ENCODE measurements around the gene TLX3. TPM values are rescaled to one million over a fixed set of nuclear protein-coding genes. Genes with fewer than 3 reads are reported as not detected.

The TLX3 gene
- total and polyA plus RNA-seq, 2 of the 8 experiments (the other 6 are each of a cell fraction or from before 2014, with no cell fraction given) = not detected

DNA sequence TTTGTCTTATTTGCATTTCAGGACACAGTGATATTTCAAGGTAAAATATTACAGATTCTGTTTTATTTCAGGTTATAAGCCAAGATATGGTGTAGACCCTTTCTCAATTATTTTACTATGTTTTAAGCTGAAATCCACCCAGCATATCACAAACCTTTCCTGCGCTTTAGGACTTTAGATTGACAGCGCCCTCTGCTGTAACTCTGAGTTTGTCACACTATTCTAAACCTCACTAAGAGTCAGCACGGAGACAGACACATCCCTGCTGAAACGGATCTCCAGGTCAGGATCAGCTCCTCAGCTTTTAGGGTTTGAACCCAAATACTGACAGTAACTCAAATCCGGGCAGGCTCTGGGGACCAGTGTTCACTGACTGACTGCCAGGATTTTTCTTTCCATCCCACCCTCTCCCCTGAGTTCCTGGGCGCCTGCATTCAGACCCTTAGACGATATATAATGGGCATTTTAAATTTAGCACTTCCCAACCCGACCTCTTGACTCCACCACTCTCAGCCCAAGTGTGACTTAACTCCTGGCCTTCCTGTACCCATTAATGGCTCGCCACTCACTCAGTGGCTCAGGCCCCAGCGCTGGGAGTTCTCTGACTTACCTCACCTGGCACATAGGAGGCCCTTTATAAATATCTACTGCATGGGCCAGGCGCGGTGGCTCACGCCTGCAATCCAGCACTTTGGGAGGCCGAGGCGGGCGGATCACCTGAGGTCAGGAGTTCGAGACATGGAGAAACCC, 33.5 kb downstream of the TLX3 start:
- Histone ChIP-seq H3K4me3 (ENCODE audit: extremely low read depth in 1 of 4, insufficient read depth in 2 of 4, low read depth in 3 of 4, low read length in 4 of 4) (no peak overlapping the region), H3K27ac (ENCODE audit: low read depth, low read length) (no peak overlapping the region), H4K8ac (ENCODE audit: extremely low read depth, insufficient read depth, low read length) (no peak overlapping the region; the same call in 1 of the 2 replicates), H3K56ac (replicated peaks; ENCODE audit: insufficient read length, low read depth, low read length) (no peak overlapping the region), H2AK5ac (ENCODE audit: low read depth, low read length) (no peak overlapping the region), H3K18ac (ENCODE audit: extremely low read depth, low read length) (no peak overlapping the region), H3K4me1 (replicated peaks in 1 of 4; ENCODE audit: control insufficient read depth in 3 of 4, insufficient read depth in 4 of 4, low read length in 3 of 4) (no peaks in the 10 kb centered on the region), H3K23me2 (ENCODE audit: low read depth, low read length) (no peaks in the 10 kb centered on the region), H3K36me3 (ENCODE audit: control insufficient read depth in 2 of 4, insufficient read depth in 4 of 4, low read length in 3 of 4) (no peaks in the 10 kb centered on the region), H3K4ac (replicated peaks; ENCODE audit: insufficient read length, low read depth, low read length) (no peak overlapping the region), H3K4me2 (ENCODE audit: insufficient read depth in 1 of 2, low read depth in 2 of 2, low read length in 2 of 2) (no peak overlapping the region), H2BK12ac (ENCODE audit: low read depth, low read length) (no peak overlapping the region), H2BK20ac (ENCODE audit: low read length) (no peak overlapping the region), H3K23ac (ENCODE audit: insufficient read length) (no peak overlapping the region), H2BK5ac (ENCODE audit: low read depth, low read length) (no peak overlapping the region), H3K79me1 (ENCODE audit: low read depth, low read length) (no peaks in the 10 kb centered on the region), H3K27me3 (replicated peaks in 1 of 4; ENCODE audit: control insufficient read depth in 3 of 4, extremely low read depth in 1 of 4, insufficient read depth in 3 of 4, low read length in 3 of 4) (peaks cover 0 to 4% (median 2%) of the 10 kb centered on the region in 4 experiments; a peak in 3 of 7 replicates), H4K5ac (ENCODE audit: insufficient read length, low read depth, low read length) (no peak overlapping the region), H4K20me1 (replicated peaks in 1 of 2; ENCODE audit: control insufficient read depth in 1 of 2, insufficient read depth in 2 of 2, low read length in 2 of 2) (no peaks in the 10 kb centered on the region), H4K91ac (replicated peaks; ENCODE audit: insufficient read length, low read length) (no peak overlapping the region), H3K79me2 (ENCODE audit: control insufficient read depth in 1 of 2, insufficient read depth in 2 of 2, low read length in 2 of 2) (no peaks in the 10 kb centered on the region), H3K9ac (replicated peaks in 1 of 4; ENCODE audit: extremely low read depth in 1 of 4, low read depth in 3 of 4, low read length in 3 of 4) (no peak overlapping the region), H3K9me3 (ENCODE audit: insufficient read depth in 2 of 2, low read depth in 1 of 2, low read length in 1 of 2) (no peaks in the 10 kb centered on the region), H2AFZ (ENCODE audit: low read length) (peak overlapping the region; percentile 46; the same call in 1 of the 2 replicates), H2BK120ac (replicated peaks; ENCODE audit: low read depth, low read length) (no peak overlapping the region), H3K14ac (ENCODE audit: insufficient read length) (no peak overlapping the region), H2BK15ac (ENCODE audit: low read length) (no peak overlapping the region)
- ChIA-PET POLR2A (ENCODE audit: partially characterized antibody) (interaction anchor here (1.3 kb wide), 1 partner anchor 46 kb away, joined by 3 read pairs; no protein-coding TSS in a partner anchor), CTCF (ENCODE audit: partially characterized antibody) (interaction anchor here (0.7 to 6.6 kb wide), 34 partner anchors 10 to 647 kb away, joined by 3 to 44 read pairs (median 5); no protein-coding TSS in a partner anchor)
- TF ChIP-seq, protein P1, sequence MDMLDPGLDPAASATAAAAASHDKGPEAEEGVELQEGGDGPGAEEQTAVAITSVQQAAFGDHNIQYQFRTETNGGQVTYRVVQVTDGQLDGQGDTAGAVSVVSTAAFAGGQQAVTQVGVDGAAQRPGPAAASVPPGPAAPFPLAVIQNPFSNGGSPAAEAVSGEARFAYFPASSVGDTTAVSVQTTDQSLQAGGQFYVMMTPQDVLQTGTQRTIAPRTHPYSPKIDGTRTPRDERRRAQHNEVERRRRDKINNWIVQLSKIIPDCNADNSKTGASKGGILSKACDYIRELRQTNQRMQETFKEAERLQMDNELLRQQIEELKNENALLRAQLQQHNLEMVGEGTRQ (IDR thresholded peaks at IDR 0.05; ENCODE audit: low read length) = no peak
- TF ChIP-seq, protein P2, sequence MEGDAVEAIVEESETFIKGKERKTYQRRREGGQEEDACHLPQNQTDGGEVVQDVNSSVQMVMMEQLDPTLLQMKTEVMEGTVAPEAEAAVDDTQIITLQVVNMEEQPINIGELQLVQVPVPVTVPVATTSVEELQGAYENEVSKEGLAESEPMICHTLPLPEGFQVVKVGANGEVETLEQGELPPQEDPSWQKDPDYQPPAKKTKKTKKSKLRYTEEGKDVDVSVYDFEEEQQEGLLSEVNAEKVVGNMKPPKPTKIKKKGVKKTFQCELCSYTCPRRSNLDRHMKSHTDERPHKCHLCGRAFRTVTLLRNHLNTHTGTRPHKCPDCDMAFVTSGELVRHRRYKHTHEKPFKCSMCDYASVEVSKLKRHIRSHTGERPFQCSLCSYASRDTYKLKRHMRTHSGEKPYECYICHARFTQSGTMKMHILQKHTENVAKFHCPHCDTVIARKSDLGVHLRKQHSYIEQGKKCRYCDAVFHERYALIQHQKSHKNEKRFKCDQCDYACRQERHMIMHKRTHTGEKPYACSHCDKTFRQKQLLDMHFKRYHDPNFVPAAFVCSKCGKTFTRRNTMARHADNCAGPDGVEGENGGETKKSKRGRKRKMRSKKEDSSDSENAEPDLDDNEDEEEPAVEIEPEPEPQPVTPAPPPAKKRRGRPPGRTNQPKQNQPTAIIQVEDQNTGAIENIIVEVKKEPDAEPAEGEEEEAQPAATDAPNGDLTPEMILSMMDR (IDR thresholded peaks at IDR 0.05; ENCODE audit: control extremely low read depth in 1 of 3, insufficient read depth in 1 of 3, low read depth in 1 of 3, low read length in 3 of 3) = peak in 2 of 3 experiments; percentile 78 to 81; a peak in 3 of 4 replicates
- TF ChIP-seq RAD21 (IDR thresholded peaks at IDR 0.05 in 1 of 2, conservative IDR thresholded peaks at IDR 0.05 in 1 of 2; ENCODE audit: low read depth in 2 of 2, low read length in 2 of 2) = peak; percentile 84
- TF ChIP-seq KDM5A (IDR thresholded peaks at IDR 0.05; ENCODE audit: low read length) = no peak
- FAIRE-seq (peak; percentile 94), DNase-seq (ENCODE audit: low read depth in 1 of 2, low spot score in 2 of 2) (peak in 1 of 2 experiments; percentile 56)
- 59% methylated on average over 17 of the region's 17 CpGs; no CpG with 5 or more reads in 1 of the 2 experiments for WGBS, 2 experiments (ENCODE audit: extremely low coverage in 1 of 2, insufficient coverage in 1 of 2, insufficient read length in 1 of 2, insufficient replicate concordance in 2 of 2, low coverage in 1 of 2, low lambda C conversion rate in 2 of 2, missing lambda C conversion rate in 1 of 2)

Data from H1 (cell line).